Memory B cell (primary cell): ENCODE results near the gene RERE.

Experiments
- ATAC-seq: fragments of 150-1000 bp; cut with Tn5 transposase; 2 replicates; pipeline ENCODE4 v1.10.0; 2021; ENCODE audit warnings: low read depth, mild to moderate bottlenecking, moderate library complexity
- DNase-seq, 2 donors: peaks; one replicate each; pipeline ENCODE4 v3.0.0; 2022; ENCODE audit warnings: low spot score in 2 of 2
- H3K27ac Mint-ChIP-seq: one replicate; pipeline ENCODE4 v1.8.0; 2022; ENCODE audit warnings: mild to moderate bottlenecking, moderate library complexity, mixed read lengths
- H3K27me3 Mint-ChIP-seq: one replicate; pipeline ENCODE4 v1.8.0; 2022; ENCODE audit warnings: mixed read lengths
- H3K36me3 Mint-ChIP-seq: one replicate; pipeline ENCODE4 v1.8.0; 2022; ENCODE audit warnings: mild to moderate bottlenecking, mixed read lengths
- H3K4me1 Mint-ChIP-seq: one replicate; pipeline ENCODE4 v1.8.0; 2022; ENCODE audit warnings: mixed read lengths
- H3K4me3 Mint-ChIP-seq: one replicate; pipeline ENCODE4 v1.8.0; 2022; ENCODE audit warnings: mild to moderate bottlenecking, moderate library complexity, mixed read lengths
- H3K9me3 Mint-ChIP-seq: one replicate; pipeline ENCODE4 v1.8.0; 2022; ENCODE audit warnings: mixed read lengths

RERE gene

DNA sequence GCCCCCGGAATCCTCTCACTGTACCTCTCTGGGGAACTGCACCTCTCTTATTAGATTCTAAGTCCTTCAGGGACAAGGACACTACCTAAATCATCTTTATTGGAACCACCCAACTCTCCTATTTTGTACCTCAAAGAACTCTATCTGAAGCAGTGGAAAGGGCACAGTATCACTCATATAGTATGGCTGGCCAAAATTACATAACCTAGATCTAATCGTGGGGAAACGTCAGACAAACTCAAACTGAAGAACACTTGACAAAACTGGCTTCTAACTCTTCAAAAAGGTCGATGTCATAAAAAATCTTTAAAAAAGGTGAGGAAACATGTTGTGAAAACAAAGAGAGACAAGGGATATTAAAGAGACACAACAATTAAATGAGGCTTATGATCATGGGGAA lies 289.5 kb downstream of the RERE start:
- DNase-seq (no peak), ATAC-seq (no peak)
- no peaks in the 10 kb centered on the region for H3K9me3 Mint-ChIP-seq
- H3K36me3 Mint-ChIP-seq: peaks cover 10% of the 10 kb centered on the region
- no peaks in the 10 kb centered on the region for H3K27me3 Mint-ChIP-seq
- H3K27ac Mint-ChIP-seq: no peak overlapping the region
- H3K4me3 Mint-ChIP-seq: no peak overlapping the region
- H3K4me1 Mint-ChIP-seq: peaks cover 32% of the 10 kb centered on the region

- Mint-ChIP-seq H3K9me3 (no peaks in the 10 kb centered on the region), H3K4me3 (no peak overlapping the region), H3K4me1 (peaks cover 33% of the 10 kb centered on the region), H3K27ac (no peak overlapping the region), H3K27me3 (no peaks in the 10 kb centered on the region), H3K36me3 (peaks cover 13% of the 10 kb centered on the region)
- DNase-seq (peak; percentile 39 to 68), ATAC-seq (peak; percentile 94)
Observed at GRCh38 chr1:8525558-8526275, 291.7 kb downstream of the RERE start.

GRCh38 chr1:8525216-8525557 lies 292.3 kb downstream of the RERE start:
- Mint-ChIP-seq H3K4me1 (peaks cover 33% of the 10 kb centered on the region), H3K36me3 (peaks cover 13% of the 10 kb centered on the region), H3K4me3 (no peak overlapping the region), H3K27ac (no peak overlapping the region), H3K9me3 (no peaks in the 10 kb centered on the region), H3K27me3 (no peaks in the 10 kb centered on the region)
- DNase-seq: peak in 1 of 2 donors; percentile 18
- ATAC-seq: peak; percentile 23

DNA sequence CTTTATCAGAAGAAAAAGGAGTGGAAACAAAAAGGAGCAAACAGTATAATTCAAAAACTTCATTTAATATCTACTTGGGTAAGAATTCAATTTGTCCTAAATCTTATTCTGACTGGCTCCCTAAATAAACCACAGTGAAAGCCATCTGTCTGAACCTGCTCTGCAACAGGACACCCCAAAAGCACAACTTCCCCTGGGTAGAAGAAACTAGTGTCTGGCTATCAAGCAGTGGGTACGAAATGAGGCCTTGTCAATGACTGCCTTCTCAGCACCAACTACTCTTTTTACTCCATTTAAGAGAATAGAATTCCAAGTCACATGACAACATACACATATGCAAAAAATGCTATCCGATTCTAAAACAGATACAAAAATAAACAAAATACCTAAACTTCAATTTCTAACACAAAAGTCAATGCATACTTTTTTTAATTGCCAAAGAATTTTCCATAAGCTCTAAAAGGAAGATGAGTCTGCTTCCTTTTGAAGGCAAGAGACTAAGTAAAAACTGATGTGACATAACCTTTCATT lies 292.7 kb downstream of the RERE start:
- Mint-ChIP-seq H3K36me3 (peaks cover 9% of the 10 kb centered on the region), H3K27me3 (no peaks in the 10 kb centered on the region), H3K4me3 (no peak overlapping the region), H3K4me1 (peaks cover 29% of the 10 kb centered on the region), H3K9me3 (no peaks in the 10 kb centered on the region), H3K27ac (no peak overlapping the region)
- DNase-seq (no peak), ATAC-seq (no peak)

- H3K4me1 Mint-ChIP-seq: peaks cover 29% of the 10 kb centered on the region
Observed at GRCh38 chr1:8523666-8524206, 293.7 kb downstream of the RERE start.

GRCh38 chr1:8520483-8520966 lies 296.9 kb downstream of the RERE start:
- H3K4me3 Mint-ChIP-seq: no peak overlapping the region
- ATAC-seq (no peak), DNase-seq (no peak)
- H3K27ac Mint-ChIP-seq: peak overlapping the region; percentile 91
- H3K4me1 Mint-ChIP-seq: peaks cover 44% of the 10 kb centered on the region
- no peaks in the 10 kb centered on the region for H3K27me3 Mint-ChIP-seq
- H3K9me3 Mint-ChIP-seq: no peaks in the 10 kb centered on the region
- H3K36me3 Mint-ChIP-seq: peaks cover 17% of the 10 kb centered on the region

More at GRCh38 chr1:8523666-8524206, 293.7 kb downstream of the RERE start:
- H3K9me3 Mint-ChIP-seq: no peaks in the 10 kb centered on the region
- H3K4me3 Mint-ChIP-seq: no peak overlapping the region
- H3K27ac Mint-ChIP-seq: no peak overlapping the region
- no peaks in the 10 kb centered on the region for H3K27me3 Mint-ChIP-seq
- no peak for DNase-seq
- ATAC-seq: no peak
- peaks cover 9% of the 10 kb centered on the region for H3K36me3 Mint-ChIP-seq

DNA sequence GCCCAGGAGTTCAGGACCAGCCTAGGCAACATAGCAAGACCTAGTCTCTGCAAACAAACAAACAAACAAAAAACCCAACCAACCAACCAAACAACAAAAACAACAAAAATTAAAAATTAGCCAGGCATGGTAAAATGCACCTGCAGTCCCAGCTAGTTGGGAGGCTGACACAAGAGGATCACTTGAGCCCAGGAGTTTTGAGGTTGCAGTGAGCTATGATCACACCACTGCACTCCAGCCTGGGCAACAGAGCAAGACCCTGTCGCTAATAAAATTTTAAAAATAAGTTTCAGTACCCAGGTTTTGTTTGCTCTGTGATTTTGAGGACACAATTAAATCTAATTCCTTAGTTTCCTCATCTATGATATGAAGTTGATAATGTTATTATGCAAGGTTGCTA lies 298.3 kb downstream of the RERE start:
- H3K9me3 Mint-ChIP-seq: no peaks in the 10 kb centered on the region
- no peaks in the 10 kb centered on the region for H3K27me3 Mint-ChIP-seq
- H3K36me3 Mint-ChIP-seq: peaks cover 17% of the 10 kb centered on the region
- no peak overlapping the region for H3K27ac Mint-ChIP-seq
- H3K4me1 Mint-ChIP-seq: peaks cover 39% of the 10 kb centered on the region
- DNase-seq (no peak), ATAC-seq (no peak)
- H3K4me3 Mint-ChIP-seq: no peak overlapping the region

DNA sequence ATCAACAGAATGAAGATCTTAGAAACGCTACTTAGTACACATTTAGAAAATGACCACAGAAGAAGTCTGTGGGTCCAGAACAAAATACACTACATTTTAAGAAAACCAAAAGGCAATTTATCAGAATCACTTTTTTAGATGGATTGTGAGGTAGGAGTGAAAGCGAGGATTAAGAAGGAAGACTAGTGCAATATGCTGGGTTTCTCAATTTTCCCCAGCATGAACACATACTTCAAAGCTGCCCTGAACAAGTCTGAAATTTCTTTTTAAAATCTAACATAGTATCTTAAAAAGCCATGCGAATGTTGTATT lies 299.0 kb downstream of the RERE start:
- Mint-ChIP-seq H3K9me3 (no peaks in the 10 kb centered on the region), H3K27me3 (no peaks in the 10 kb centered on the region), H3K27ac (peak overlapping the region; percentile 84), H3K36me3 (peaks cover 15% of the 10 kb centered on the region), H3K4me3 (no peak overlapping the region), H3K4me1 (peaks cover 33% of the 10 kb centered on the region)
- DNase-seq (no peak), ATAC-seq (no peak)

DNA sequence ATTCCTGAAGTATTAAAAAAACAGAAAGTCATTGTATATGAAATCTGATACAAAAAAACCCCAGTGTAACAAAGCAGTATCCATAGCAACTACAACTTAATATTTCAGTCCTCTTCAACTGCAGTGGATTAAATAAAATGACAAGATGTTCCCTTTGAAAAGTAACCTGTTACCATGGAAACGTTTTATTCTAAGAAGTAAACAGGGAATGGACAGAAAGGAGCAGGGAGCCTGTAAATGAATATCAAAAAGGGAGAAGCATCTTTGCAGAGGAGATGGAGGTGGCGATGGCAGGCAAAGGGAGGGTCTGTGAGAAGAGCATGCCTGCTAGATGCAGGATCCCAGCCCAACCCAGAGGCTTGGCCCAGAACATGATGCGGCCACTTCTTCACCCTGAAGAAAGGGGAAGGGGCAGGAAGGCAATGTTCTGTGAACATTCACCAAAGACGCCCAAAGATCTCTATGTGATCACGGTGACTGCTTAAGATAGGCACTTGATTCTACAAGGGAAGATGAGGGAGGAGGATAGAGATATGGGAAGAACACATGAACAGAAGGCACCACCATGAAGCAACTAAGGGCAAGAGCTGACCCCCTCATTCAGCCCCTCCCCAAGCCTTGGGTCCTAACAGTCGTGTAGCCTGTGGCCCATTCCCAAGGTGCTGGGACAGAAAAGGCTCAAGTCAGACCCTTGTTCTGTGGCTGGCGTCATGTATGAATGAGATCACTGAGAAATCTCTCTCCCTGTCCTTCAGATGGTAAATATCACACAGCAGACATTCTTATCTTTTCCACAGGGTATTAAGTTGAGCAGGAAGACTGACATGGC lies 299.6 kb downstream of the RERE start:
- H3K4me3 Mint-ChIP-seq: no peak overlapping the region
- peaks cover 30% of the 10 kb centered on the region for H3K4me1 Mint-ChIP-seq
- no peak for DNase-seq
- H3K9me3 Mint-ChIP-seq: no peaks in the 10 kb centered on the region
- peak overlapping the region; percentile 84 for H3K27ac Mint-ChIP-seq
- no peaks in the 10 kb centered on the region for H3K27me3 Mint-ChIP-seq
- no peak for ATAC-seq
- peaks cover 13% of the 10 kb centered on the region for H3K36me3 Mint-ChIP-seq

- peaks cover 30% of the 10 kb centered on the region for H3K4me1 Mint-ChIP-seq
- H3K27ac Mint-ChIP-seq: peak overlapping the region; percentile 84
- no peak overlapping the region for H3K4me3 Mint-ChIP-seq
- ATAC-seq (no peak), DNase-seq (no peak)
- no peaks in the 10 kb centered on the region for H3K27me3 Mint-ChIP-seq
- H3K36me3 Mint-ChIP-seq: peaks cover 15% of the 10 kb centered on the region
- H3K9me3 Mint-ChIP-seq: no peaks in the 10 kb centered on the region
Observed at GRCh38 chr1:8516793-8517556, 300.5 kb downstream of the RERE start.

DNA sequence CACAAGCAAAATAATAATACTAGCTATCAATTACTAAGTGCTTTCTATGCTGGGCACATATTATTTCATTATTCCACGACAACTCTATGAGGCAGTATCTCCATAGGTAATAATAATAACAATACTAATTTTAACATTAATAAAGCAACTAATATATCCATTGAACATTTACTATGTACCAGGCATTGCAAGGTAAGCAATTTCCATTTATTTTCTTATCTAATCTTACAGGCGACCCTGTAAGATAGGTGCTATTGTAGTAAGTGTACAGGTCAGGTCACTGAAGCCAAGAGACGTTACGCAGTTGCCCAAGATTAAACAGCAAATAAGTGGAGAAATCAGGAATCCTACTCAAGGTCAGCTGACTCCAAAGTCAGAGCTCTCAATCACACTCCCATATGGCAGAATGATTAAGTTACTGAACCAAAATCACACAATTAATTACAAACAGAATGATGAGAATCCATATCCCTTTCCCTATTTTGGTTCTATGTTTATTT lies 301.1 kb downstream of the RERE start:
- no peaks in the 10 kb centered on the region for H3K9me3 Mint-ChIP-seq
- ATAC-seq (no peak), DNase-seq (no peak)
- H3K27ac Mint-ChIP-seq: no peak overlapping the region
- H3K27me3 Mint-ChIP-seq: no peaks in the 10 kb centered on the region
- no peak overlapping the region for H3K4me3 Mint-ChIP-seq
- H3K36me3 Mint-ChIP-seq: peaks cover 15% of the 10 kb centered on the region
- H3K4me1 Mint-ChIP-seq: peaks cover 28% of the 10 kb centered on the region

GRCh38 chr1:8512504-8512903 lies 304.9 kb downstream of the RERE start:
- Mint-ChIP-seq H3K4me3 (peak overlapping the region; percentile 37), H3K36me3 (peaks cover 12% of the 10 kb centered on the region), H3K27me3 (no peaks in the 10 kb centered on the region), H3K9me3 (no peaks in the 10 kb centered on the region), H3K4me1 (peaks cover 25% of the 10 kb centered on the region), H3K27ac (no peak overlapping the region)
- DNase-seq: no peak
- no peak for ATAC-seq

DNA sequence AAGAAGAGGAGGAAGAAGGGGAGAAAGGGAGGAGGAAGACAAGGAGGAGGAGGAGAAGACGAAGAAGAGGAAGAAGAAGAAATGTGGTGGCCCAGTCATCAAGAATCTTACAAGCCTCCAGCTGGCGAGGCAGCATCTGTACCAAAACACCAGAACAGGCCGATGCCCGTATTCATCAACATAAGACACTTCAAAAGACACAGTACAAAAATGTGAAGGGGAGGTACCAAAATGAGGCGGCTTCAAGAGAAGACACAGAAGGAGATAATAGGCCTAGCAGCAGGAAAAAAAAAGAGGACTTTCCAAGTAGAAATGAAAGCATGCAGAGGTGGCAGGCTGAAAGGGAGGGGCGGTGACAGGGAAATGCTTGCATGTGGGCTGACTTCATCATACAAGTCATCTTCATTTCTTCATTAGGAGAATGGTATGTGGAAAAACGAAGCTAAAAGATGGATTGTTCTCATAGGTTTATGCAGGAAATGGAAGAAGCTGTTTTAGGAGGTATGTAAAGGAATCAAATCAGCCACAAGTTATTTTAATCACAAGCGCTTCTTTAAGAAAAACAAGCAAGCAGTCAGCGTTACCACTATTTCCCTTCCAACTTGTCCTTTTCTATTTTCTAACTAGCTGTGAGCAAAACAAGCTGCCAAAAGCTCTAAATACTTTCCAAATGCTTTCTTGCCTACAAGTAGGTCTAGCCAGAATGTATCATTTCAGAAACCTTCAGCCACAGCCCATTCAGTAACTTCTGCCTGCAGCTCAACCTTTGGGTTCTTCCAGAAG lies 307.2 kb downstream of the RERE start:
- H3K9me3 Mint-ChIP-seq: no peaks in the 10 kb centered on the region
- no peak for DNase-seq
- H3K27me3 Mint-ChIP-seq: no peaks in the 10 kb centered on the region
- peaks cover 20% of the 10 kb centered on the region for H3K36me3 Mint-ChIP-seq
- H3K4me3 Mint-ChIP-seq: peak overlapping the region; percentile 78
- H3K4me1 Mint-ChIP-seq: peaks cover 21% of the 10 kb centered on the region
- ATAC-seq: peak; percentile 91
- H3K27ac Mint-ChIP-seq: peak overlapping the region; percentile 91
